H1 (cell line): ENCODE measurements around the gene MST1R. TPM values are rescaled to one million over a fixed set of nuclear protein-coding genes. Genes with fewer than 3 reads are reported as not detected.

Experiments used
- BACH1 ChIP-seq: IDR thresholded peaks from 2 replicates; pipeline ENCODE4 v1.6.1; 2012; ENCODE audit warnings: low read length, improper control_type of control experiment
- CBX8 ChIP-seq: fragments of 300-800, 300-1000 bp; sonication (generic); IDR thresholded peaks from 2 replicates; pipeline ENCODE4 v1.7.1; 2016; ENCODE audit warnings: low read depth, low read length, borderline replicate concordance
- JUND ChIP-seq: IDR thresholded peaks from 2 replicates; pipeline ENCODE4 v1.6.1; 2011; ENCODE audit warnings: mild to moderate bottlenecking, improper control_type of control experiment, low read length
- PHF8 ChIP-seq: fragments of 200-600 bp; sonication (generic); conservative IDR thresholded peaks from 2 replicates; pipeline ENCODE4 v1.7.1; 2012; ENCODE audit warnings: low read depth, mild to moderate bottlenecking, inconsistent platforms, low read length, moderate library complexity
- POU5F1 ChIP-seq: IDR thresholded peaks from 2 replicates; pipeline ENCODE4 v1.6.1; 2011; ENCODE audit warnings: low read depth, mild to moderate bottlenecking, low read length, moderate library complexity
- RFX5 ChIP-seq: IDR thresholded peaks from 2 replicates; pipeline ENCODE4 v1.6.1; 2011; ENCODE audit warnings: low read depth, low read length, improper control_type of control experiment, borderline replicate concordance
- SIRT6 ChIP-seq: IDR thresholded peaks from one replicate; pipeline ENCODE4 v1.7.1; 2012; ENCODE audit warnings: low read length, inconsistent platforms
- SRF ChIP-seq: IDR thresholded peaks from 2 replicates; pipeline ENCODE4 v1.6.1; 2011; ENCODE audit warnings: mild to moderate bottlenecking, low read depth, low read length, moderate library complexity
- YY1 ChIP-seq: IDR thresholded peaks from 2 replicates; pipeline ENCODE4 v1.6.1; 2011; ENCODE audit warnings: low read depth, mild to moderate bottlenecking, low read length
- polyA plus RNA-seq, 7 experiments: library from polyadenylated mRNA; depleted of rRNA in 3 of 7; stranded (reverse) in 5 of 7; unstranded in 2 of 7; fragments of >200 nt in 5 of 7; fragments of 200-250 nt in 2 of 7; gene quantifications; 1 replicate in 5 of 7; 2 replicates in 1 of 7; 4 replicates in 1 of 7; pipeline versions ENCODE4 v1.2.1 to v1.2.3, GENCODE V29; 2011 to 2013; ENCODE audit warnings: missing spikeins in 2 of 7, mixed read lengths in 2 of 7
- total RNA-seq: library from RNA; stranded (reverse); fragmentation: NEBNext Ultra II Directional; extraction: Animal tissue kit (Norgen Biotek cat#: 25700); gene quantifications from 2 replicates; pipeline ENCODE4 v1.2.1, GENCODE V29; 2021
- TF ChIP-seq, protein P1 (sequence below): fragments of 300-600 bp; sonication (generic); IDR thresholded peaks from 2 replicates; pipeline ENCODE4 v1.7.1; 2012; ENCODE audit warnings: low read length, moderate library complexity, mild to moderate bottlenecking, inconsistent platforms; ENCODE audit not compliant: insufficient replicate concordance
- TF ChIP-seq, protein P2 (sequence below): IDR thresholded peaks from 2 replicates; pipeline ENCODE4 v1.6.1; 2012; ENCODE audit warnings: inconsistent platforms

MST1R gene
- total and polyA plus RNA-seq, 2 of the 8 experiments (the other 6 are each of a cell fraction or from before 2014, with no cell fraction given) = 4.8 to 7.6 TPM

DNA sequence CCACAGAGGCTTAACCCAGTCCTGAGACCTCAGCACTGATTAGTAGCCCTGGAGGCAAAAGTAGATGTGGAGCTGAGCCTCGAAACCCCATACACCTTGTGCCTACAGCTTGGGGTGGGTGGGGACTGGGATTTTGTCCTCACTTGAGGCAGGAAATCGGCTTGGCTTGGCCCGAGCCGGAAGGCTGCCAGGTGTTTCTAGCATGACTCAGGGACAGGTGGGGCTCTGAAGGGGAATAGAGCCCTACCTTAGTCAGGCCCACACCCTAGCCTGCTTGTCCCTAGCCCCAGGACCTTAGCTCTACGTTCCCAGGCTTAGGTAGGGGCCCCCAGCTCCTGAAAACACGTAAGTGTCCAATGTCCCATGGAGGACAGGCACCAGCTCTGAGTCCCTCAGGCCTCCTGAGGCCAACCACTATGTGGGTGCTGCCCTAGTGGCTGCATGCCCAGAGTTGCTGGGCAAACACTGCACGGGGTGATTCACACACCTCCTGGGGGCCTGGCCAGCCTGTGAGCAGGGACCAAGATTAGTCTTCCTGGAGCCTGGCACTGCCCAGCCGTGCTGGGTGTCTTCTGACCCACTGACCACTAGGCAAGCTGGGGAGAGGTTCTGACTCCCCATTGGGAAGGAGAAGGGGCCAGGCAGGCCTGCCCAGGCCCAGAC, 3.1 kb downstream of the MST1R start (continued):
- TF ChIP-seq, protein P1, sequence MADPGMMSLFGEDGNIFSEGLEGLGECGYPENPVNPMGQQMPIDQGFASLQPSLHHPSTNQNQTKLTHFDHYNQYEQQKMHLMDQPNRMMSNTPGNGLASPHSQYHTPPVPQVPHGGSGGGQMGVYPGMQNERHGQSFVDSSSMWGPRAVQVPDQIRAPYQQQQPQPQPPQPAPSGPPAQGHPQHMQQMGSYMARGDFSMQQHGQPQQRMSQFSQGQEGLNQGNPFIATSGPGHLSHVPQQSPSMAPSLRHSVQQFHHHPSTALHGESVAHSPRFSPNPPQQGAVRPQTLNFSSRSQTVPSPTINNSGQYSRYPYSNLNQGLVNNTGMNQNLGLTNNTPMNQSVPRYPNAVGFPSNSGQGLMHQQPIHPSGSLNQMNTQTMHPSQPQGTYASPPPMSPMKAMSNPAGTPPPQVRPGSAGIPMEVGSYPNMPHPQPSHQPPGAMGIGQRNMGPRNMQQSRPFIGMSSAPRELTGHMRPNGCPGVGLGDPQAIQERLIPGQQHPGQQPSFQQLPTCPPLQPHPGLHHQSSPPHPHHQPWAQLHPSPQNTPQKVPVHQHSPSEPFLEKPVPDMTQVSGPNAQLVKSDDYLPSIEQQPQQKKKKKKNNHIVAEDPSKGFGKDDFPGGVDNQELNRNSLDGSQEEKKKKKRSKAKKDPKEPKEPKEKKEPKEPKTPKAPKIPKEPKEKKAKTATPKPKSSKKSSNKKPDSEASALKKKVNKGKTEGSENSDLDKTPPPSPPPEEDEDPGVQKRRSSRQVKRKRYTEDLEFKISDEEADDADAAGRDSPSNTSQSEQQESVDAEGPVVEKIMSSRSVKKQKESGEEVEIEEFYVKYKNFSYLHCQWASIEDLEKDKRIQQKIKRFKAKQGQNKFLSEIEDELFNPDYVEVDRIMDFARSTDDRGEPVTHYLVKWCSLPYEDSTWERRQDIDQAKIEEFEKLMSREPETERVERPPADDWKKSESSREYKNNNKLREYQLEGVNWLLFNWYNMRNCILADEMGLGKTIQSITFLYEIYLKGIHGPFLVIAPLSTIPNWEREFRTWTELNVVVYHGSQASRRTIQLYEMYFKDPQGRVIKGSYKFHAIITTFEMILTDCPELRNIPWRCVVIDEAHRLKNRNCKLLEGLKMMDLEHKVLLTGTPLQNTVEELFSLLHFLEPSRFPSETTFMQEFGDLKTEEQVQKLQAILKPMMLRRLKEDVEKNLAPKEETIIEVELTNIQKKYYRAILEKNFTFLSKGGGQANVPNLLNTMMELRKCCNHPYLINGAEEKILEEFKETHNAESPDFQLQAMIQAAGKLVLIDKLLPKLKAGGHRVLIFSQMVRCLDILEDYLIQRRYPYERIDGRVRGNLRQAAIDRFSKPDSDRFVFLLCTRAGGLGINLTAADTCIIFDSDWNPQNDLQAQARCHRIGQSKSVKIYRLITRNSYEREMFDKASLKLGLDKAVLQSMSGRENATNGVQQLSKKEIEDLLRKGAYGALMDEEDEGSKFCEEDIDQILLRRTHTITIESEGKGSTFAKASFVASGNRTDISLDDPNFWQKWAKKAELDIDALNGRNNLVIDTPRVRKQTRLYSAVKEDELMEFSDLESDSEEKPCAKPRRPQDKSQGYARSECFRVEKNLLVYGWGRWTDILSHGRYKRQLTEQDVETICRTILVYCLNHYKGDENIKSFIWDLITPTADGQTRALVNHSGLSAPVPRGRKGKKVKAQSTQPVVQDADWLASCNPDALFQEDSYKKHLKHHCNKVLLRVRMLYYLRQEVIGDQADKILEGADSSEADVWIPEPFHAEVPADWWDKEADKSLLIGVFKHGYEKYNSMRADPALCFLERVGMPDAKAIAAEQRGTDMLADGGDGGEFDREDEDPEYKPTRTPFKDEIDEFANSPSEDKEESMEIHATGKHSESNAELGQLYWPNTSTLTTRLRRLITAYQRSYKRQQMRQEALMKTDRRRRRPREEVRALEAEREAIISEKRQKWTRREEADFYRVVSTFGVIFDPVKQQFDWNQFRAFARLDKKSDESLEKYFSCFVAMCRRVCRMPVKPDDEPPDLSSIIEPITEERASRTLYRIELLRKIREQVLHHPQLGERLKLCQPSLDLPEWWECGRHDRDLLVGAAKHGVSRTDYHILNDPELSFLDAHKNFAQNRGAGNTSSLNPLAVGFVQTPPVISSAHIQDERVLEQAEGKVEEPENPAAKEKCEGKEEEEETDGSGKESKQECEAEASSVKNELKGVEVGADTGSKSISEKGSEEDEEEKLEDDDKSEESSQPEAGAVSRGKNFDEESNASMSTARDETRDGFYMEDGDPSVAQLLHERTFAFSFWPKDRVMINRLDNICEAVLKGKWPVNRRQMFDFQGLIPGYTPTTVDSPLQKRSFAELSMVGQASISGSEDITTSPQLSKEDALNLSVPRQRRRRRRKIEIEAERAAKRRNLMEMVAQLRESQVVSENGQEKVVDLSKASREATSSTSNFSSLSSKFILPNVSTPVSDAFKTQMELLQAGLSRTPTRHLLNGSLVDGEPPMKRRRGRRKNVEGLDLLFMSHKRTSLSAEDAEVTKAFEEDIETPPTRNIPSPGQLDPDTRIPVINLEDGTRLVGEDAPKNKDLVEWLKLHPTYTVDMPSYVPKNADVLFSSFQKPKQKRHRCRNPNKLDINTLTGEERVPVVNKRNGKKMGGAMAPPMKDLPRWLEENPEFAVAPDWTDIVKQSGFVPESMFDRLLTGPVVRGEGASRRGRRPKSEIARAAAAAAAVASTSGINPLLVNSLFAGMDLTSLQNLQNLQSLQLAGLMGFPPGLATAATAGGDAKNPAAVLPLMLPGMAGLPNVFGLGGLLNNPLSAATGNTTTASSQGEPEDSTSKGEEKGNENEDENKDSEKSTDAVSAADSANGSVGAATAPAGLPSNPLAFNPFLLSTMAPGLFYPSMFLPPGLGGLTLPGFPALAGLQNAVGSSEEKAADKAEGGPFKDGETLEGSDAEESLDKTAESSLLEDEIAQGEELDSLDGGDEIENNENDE = no peak
- TF ChIP-seq, protein P2, sequence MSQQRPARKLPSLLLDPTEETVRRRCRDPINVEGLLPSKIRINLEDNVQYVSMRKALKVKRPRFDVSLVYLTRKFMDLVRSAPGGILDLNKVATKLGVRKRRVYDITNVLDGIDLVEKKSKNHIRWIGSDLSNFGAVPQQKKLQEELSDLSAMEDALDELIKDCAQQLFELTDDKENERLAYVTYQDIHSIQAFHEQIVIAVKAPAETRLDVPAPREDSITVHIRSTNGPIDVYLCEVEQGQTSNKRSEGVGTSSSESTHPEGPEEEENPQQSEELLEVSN = no peak
- no peak for TF ChIP-seq RFX5
- TF ChIP-seq PHF8 = no peak
- TF ChIP-seq YY1 = no peak
- no peak for TF ChIP-seq SIRT6
- TF ChIP-seq SRF = no peak
- TF ChIP-seq POU5F1 = no peak
- no peak for TF ChIP-seq CBX8
- no peak for TF ChIP-seq JUND
- no peak for TF ChIP-seq BACH1
